Measurements from ENCODE around the gene CXorf49B.
"Not testable (repeated sequence)": the region's sequence is repeated elsewhere in the genome, so short reads cannot be mapped to it uniquely, and the experiment has no call there.

Gene CXorf49B

DNA sequence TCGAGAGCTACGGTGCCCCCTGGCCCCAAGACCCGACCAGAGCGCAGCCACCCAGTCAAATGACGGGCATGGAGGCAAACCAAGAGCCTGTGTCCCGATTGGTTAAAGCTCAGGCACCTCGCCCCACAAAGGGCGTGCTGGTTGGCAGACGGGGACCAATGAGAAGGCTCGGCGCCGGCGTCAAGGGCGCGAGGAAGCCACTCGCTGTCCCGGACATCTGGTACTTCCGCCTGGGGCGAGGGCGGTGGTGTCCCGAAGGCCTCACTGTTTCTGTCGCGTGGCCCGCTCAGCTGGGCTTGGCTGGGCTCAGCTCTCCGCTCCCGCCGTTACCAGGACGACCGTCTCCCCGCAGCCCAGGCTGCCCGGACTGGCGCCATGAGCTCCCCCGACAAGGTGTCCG lies at the start of gene CXorf49B:
TSS of gene CXorf49B (plus strand) at position 301 of the 400 bp plus-strand sequence. CDS start at position 376, 75 bp downstream.
- DNase-seq (ENCODE audit: low spot score) = not testable (repeated sequence)

DNA sequence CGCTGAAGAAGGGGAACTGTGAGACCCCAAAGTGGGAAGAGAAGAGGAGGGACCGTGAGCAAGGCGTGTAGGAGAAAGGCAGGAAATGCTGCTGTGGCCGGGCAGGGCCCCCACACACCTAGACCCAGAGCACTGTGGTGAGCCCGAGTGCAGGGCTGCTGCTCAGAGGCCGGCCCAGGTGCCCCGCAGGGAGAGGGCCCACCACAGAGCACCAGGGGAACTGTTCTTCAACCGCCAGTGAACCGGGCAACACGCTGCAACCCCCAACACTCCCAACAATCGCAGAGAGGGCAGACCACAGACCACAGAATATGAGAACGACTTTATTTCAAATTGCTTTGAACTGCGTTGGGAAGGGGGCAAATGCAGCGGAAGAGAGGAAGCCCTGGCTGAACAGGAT lies 49.1 kb upstream of the CXorf49B start:
- DNase-seq (ENCODE audit: low spot score) = not testable (repeated sequence)

GRCh38 chrX:71715551-71715950 lies 47.6 kb upstream of the CXorf49B start:
- DNase-seq (ENCODE audit: low spot score) = not testable (repeated sequence)

- DNase-seq (ENCODE audit: low spot score) = not testable (repeated sequence)
Observed at GRCh38 chrX:71716323-71716722, 46.8 kb upstream of the CXorf49B start.

GRCh38 chrX:71718185-71718584 lies 45.0 kb upstream of the CXorf49B start, which contains the start of gene CXorf49:
CXorf49 (minus strand) TSS chrX:71718285; CDS start chrX:71718151, 134 bp downstream.
- DNase-seq (ENCODE audit: low spot score) = not testable (repeated sequence)

GRCh38 chrX:71719195-71719594 lies 44.0 kb upstream of the CXorf49B start:
- DNase-seq (ENCODE audit: low spot score) = not testable (repeated sequence)

GRCh38 chrX:71720289-71720886 lies 42.8 kb upstream of the CXorf49B start:
- not testable (repeated sequence) for DNase-seq (ENCODE audit: low spot score)

GRCh38 chrX:71760688-71761281 lies 2.4 kb upstream of the CXorf49B start:
- DNase-seq (ENCODE audit: low spot score) = not testable (repeated sequence)

DNA sequence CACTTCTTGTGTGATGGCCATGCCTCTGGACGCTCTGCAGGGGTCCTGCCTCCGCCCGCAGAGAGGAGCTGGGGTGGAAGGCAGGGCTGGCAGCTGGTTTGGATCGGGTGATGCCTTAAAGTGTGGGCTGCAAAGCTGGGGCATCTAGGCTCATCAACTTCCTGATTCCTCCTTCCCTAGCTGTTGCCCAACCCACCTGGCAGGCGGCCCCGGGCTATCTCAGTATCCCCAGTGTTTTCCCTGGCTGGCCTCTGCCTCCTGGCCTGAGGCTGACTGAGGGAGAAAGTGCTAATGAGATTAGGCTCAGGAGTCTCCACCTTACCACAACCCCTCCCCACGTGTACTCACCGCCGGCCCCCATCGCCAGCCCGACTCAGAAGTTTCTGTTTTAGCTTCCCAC lies 1.7 kb downstream of the CXorf49B start:
- not testable (repeated sequence) for DNase-seq (ENCODE audit: low spot score)

GRCh38 chrX:71765613-71766012 lies 2.5 kb downstream of the CXorf49B start:
- not testable (repeated sequence) for DNase-seq (ENCODE audit: low spot score)

DNA sequence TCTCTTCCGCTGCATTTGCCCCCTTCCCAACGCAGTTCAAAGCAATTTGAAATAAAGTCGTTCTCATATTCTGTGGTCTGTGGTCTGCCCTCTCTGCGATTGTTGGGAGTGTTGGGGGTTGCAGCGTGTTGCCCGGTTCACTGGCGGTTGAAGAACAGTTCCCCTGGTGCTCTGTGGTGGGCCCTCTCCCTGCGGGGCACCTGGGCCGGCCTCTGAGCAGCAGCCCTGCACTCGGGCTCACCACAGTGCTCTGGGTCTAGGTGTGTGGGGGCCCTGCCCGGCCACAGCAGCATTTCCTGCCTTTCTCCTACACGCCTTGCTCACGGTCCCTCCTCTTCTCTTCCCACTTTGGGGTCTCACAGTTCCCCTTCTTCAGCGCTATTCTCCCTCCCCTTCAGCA lies 4.0 kb downstream of the CXorf49B start:
- not testable (repeated sequence) for DNase-seq (ENCODE audit: low spot score)

GRCh38 chrX:71778322-71778721 lies 15.2 kb downstream of the CXorf49B start:
- DNase-seq (ENCODE audit: low spot score) = not testable (repeated sequence)

DNA sequence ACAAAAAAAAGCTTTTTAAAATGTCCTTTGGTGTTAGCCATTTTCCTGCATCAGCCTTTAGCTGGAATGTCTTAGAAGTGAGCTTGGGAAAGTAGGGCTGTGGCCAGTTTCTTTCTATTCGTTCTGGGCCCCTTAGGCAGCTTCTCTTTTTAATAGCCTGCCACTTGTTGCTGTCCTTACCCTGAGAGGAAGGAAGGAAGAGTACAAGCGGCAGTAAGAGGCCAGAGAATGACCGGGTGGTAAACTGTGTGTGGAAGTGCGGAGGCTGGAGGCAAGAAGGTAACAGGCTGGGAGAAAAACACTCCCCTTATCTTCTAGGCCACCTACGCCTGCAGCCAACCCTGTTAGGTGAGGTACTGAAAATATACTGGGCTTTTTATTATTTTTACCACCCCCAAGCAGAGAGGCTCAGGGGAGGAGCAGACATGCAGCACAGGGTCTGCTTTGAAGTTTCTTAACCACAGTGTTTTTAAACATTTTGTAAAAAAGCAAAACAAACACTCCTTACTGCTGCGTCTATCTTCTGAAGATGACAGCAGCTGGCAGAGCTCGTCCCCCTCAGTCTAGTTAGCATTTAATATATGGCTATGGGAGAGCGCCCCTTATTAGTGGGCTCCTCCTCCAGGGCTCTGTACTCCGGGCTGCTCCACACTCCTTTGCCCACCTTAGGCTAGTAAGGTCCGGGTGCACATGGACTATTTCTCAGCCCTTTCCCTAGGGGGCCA lies 19.2 kb downstream of the CXorf49B start:
- DNase-seq (ENCODE audit: low spot score) = not testable (repeated sequence)

- not testable (repeated sequence) for DNase-seq (ENCODE audit: low spot score)
Observed at GRCh38 chrX:71782950-71783299, 19.8 kb downstream of the CXorf49B start.

DNA sequence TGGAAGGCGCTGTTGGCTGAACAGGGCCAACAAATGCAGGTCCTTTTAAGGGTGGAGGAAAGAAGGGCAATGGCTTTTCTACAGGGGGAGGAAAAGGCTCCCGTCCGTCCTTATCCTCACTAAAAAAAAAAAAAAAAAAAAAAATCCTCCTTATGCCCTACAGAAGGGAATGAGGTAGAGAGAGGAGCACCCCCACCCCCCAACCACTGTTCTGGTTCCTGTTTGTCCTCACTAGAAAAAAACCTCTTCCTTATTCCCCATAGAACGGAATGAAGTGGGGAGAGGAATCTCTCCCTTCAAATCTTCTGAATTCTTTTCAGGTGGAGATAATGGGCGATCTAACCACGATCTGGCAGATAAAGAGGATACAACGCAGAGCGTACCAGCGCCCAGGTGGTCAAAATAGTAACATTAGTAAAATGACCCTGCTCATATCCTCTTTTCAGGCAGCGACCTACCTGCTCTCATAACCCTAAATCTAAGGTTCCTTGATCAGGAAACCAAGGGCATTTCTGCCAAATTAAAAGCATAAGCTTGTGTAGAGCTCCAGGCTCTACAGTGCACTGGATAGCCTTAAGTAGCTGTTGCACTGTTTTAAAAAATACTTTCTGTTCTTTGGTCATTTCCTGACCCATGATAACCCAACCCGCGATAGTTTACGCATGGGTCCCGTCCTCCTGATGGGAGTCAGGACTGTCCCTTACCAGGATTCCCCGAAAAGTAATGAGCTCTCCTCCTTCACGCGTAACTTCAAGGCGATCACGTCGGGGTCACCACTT lies 20.6 kb downstream of the CXorf49B start:
- not testable (repeated sequence) for DNase-seq (ENCODE audit: low spot score)

DNA sequence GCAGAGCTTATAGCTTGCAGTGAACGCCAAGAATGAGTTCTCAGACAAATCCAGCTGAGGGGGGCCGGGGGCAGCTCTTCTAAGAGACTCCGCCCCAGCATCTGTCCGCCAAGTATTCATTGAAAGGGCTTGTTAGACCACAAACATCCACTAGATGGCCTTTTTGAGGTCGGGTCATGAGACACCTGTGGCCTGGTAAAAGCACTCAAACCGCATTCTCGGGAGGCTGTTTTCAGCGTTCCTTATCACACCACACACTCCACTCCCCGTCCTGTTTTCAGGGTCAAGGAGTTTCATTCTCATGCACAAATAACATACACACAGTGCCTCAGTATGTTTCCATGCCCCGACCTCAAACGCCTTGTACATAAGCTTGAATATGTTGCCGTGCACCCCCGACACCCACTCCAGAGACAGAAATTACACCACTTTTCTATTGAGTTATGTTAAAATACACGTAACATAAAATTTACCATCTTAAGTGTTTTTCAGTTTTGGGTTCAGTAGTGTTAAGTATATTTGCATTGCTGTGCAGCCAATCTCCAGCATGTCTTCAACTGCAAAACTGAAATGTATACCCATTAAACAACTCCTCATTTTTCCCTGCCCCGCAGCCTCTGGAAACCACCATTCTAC lies 21.3 kb downstream of the CXorf49B start:
- DNase-seq (ENCODE audit: low spot score) = not testable (repeated sequence)

DNA sequence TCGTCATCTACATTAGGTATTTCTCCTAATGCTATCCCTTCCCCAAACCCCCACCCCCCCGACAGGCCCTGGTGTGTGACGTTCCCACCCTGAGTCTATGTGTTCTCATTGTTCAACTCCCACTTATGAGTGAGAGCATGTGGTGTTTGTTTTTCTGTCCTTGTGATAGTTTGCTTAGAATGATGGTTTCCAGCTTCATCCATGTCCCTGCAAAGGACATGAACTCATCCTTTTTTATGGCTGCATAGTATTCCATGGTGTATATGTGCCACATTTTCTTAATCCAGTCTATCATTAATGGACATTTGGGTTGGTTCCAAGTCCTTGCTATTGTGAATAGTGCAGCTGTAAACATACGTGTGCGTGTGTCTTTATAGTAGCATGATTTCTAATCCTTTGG lies 43.3 kb downstream of the CXorf49B start:
- DNase-seq (ENCODE audit: low spot score) = not testable (repeated sequence)

DNA sequence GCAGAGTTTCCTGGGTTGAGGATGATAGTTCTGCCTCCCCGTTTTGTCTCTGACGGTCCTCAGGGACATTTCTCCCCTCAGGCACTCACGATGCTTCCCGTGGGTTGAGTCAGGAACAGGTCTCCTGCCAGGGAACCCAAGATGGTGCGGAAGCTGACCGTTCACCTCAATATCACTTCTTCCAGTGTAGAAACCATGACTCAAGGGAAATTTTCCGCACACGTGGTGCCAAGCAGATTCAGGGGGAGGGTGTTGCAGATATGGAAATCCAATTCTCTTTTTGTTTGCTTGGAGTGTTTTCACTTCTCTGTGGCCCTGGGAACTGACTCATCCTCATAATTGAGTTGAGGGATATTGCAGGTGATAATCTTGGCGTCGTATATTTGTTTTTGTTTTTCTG lies 46.7 kb downstream of the CXorf49B start:
- DNase-seq (ENCODE audit: low spot score) = no peak

DNA sequence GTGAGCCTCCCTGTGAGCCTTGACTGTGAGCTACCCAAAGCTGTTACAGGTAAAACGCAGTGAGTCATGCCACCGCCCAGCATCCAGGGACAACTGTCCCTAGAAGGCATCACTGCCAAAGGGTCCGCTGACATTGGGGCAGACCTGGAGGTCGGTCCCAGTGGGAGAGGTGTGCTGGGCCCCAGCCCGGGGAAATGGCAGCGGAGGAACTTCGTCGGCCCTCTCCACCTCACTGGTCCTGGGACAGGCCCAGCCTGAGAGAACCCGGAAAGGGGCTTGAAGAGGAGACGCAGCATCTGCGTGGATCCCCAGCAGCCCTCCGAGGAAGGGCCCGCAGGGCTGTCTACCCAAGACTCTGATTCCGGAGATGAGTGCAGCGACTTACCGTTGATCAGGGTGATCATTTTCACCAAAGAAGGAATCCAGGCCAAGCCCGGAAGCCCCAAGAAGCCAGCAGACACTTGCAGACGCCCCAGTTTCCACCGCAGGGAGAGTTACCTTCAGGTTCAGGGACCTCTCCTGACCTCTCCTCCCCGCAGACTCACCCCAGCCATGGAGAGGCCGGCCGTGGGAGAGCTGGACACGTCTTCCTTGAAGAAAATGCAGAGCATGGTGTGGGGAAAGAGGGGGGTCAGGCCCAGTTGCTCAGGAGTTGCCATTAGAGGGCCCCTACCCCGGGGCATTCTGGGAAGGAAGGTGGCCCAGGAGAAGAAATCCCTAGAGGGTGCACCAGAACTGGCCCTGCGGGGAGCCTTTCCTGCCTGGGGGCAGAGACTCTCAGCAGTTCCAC lies 51.2 kb downstream of the CXorf49B start:
- no peak for DNase-seq (ENCODE audit: low spot score)

- DNase-seq (ENCODE audit: low spot score) = no peak
Observed at GRCh38 chrX:71815121-71815905, 52.2 kb downstream of the CXorf49B start.

Measured in hematopoietic multipotent progenitor cell treated with erythropoietin and hydrocortisone succinate and interleukin-3 and kit ligand, for 17 days (in vitro differentiated cells).